Measurements from ENCODE around the gene NUDT3.
"Not testable (repeated sequence)": the region's sequence is repeated elsewhere in the genome, so short reads cannot be mapped to it uniquely, and the experiment has no call there.

The NUDT3 gene

DNA sequence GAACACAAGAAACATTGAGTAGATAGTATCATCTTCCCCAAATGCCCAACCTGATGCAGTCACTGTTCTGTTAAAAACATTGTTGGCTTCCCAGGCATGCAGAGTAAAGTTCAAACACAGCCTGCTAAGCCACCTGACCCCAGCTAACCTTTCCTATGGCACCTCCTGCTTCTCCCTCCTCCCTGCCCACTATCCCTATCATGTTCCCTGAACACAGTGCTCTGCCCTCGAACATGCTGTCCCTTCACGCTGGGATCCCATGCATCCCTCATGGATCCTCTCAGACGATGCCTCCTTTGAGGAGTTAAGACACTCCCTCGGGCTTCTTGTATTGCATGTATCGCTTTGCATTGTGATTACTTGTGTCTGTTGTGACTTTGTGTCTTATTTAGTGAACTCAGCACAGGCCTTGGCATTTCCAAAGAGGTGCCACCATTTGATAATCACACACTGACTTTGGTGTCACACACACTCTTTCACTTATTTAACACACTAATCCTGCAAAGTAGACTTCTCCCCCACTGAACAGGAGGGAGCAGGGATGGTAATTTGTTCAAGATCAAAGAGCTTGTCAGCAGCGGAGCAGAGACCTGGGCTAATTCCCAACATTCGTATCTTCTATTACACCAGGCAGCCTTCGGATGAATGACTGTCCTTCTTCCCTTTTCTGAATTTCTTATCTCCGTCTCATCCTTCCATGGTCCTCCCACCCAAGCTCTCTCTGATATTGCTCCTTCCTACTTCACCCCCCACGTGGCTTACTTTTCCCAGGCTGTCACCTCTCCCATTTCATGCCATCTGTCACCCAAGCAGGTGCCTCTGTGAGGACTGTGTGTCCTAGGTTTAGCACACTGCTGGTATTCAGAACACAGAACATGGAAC is 115.3 kb downstream of the NUDT3 start:
- no peak overlapping the region for H3K4me3 ChIP-seq (ENCODE audit: low read depth, low read length)
- TF ChIP-seq, protein P1, sequence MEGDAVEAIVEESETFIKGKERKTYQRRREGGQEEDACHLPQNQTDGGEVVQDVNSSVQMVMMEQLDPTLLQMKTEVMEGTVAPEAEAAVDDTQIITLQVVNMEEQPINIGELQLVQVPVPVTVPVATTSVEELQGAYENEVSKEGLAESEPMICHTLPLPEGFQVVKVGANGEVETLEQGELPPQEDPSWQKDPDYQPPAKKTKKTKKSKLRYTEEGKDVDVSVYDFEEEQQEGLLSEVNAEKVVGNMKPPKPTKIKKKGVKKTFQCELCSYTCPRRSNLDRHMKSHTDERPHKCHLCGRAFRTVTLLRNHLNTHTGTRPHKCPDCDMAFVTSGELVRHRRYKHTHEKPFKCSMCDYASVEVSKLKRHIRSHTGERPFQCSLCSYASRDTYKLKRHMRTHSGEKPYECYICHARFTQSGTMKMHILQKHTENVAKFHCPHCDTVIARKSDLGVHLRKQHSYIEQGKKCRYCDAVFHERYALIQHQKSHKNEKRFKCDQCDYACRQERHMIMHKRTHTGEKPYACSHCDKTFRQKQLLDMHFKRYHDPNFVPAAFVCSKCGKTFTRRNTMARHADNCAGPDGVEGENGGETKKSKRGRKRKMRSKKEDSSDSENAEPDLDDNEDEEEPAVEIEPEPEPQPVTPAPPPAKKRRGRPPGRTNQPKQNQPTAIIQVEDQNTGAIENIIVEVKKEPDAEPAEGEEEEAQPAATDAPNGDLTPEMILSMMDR (IDR thresholded peaks at IDR 0.05; ENCODE audit: low read depth, low read length) = no peak

DNA sequence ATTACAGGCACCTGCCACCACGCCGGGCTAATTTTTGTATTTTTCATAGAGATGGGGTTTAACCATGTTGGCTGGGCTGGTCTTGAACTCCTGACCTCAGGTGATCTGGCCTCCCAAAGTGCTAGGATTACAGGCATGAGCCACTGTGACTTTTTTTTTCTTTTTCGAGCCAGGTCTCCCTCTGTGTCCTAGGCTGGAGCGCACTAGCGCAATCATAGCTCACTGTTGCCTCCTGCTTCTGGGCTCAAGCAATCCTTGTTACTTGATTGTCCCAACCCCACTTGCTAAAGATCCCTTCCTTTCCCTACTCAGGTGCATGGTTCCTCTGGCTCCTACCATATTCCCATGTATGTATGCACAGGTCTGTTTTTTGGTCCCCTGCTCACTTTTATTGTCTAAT is 116.3 kb downstream of the NUDT3 start:
- TF ChIP-seq, protein P1 (IDR thresholded peaks at IDR 0.05; ENCODE audit: low read depth, low read length) = no peak

DNA sequence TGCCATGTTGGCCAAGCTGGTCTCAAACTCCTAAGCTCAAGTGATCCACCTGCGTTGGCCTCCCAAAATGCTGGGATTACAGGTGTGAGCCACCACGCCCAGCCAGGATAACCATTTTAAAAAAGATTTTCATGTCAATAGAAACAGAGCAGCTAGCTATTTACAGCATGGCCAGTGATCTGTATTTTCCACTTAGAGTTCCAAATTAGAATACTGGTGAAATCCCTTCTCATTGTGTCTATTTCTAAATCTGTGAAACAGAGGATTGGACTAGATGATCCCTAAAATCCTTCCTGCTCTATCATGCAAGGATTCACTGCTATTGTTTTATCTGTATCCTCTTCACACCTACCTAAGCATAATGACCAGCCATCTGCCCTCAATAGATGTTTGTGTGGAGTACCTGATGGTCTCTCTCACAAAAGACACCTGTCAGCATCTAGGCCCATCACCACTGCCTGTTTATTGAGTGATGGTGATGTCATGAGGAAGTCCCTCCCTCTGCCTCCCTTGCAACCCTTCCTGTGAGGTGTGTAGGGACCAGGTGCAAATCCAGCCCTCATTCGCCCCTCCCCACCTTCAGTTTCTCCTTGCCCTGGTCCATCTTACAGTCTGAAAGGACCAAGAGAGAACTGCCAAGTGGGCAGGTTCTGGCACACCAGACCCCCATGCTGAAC is 117.2 kb downstream of the NUDT3 start:
- no peak overlapping the region for H3K4me3 ChIP-seq (ENCODE audit: low read depth, low read length)
- TF ChIP-seq, protein P1 (IDR thresholded peaks at IDR 0.05; ENCODE audit: low read depth, low read length) = no peak

More for the DNA sequence above, 116.3 kb downstream of the NUDT3 start:
- no peak overlapping the region for H3K4me3 ChIP-seq (ENCODE audit: low read depth, low read length)

DNA sequence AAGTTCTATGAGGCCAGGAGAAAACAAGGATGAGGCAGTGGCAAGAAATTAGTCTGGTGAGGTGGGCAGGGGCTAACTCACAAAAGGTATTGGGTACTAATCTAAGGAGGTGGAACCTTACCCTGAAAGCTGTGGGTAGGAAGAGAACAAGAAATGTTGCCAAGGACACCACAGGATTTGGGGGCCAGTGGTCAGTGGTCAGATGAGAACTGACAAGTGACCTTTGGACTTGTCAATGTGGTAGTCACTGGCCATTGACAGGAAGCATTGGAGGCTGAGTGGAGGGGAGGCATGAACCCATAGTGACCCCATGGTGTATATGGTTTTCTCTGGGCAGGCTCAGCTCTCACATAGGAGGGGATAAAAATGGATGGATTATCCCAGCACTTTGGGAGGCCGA is 118.3 kb downstream of the NUDT3 start:
- H3K4me3 ChIP-seq (ENCODE audit: low read depth, low read length) = no peak overlapping the region
- TF ChIP-seq, protein P1 (IDR thresholded peaks at IDR 0.05; ENCODE audit: low read depth, low read length) = no peak

DNA sequence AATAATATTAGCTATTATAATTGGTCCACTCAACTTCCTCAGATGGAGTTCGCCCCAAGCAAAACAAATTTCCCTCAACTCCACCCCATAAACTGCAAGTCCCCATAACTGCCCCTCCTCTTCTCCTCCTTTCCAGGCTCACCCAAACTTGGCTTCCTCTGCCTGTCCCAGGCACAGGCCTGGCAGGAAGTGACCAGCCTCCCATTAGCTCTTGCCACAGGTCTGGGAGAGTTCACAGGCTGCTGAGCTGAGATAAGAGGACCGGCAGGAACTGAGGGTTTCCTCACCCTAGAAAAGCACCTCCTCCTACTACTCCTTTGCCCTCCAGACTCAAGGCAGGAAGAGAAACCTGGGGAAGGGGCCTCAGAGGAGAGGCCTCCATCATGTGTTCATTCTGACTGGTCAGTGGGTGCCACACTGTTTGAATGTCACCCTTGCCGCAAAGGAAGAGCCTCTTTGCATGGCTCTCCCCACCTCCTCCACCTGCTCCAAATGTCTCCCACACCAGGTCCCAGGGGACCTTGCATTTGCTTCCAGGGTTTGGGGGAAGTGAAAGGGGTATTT is 119.1 kb downstream of the NUDT3 start:
- TF ChIP-seq, protein P1 (IDR thresholded peaks at IDR 0.05; ENCODE audit: low read depth, low read length) = no peak
- no peak overlapping the region for H3K4me3 ChIP-seq (ENCODE audit: low read depth, low read length)

DNA sequence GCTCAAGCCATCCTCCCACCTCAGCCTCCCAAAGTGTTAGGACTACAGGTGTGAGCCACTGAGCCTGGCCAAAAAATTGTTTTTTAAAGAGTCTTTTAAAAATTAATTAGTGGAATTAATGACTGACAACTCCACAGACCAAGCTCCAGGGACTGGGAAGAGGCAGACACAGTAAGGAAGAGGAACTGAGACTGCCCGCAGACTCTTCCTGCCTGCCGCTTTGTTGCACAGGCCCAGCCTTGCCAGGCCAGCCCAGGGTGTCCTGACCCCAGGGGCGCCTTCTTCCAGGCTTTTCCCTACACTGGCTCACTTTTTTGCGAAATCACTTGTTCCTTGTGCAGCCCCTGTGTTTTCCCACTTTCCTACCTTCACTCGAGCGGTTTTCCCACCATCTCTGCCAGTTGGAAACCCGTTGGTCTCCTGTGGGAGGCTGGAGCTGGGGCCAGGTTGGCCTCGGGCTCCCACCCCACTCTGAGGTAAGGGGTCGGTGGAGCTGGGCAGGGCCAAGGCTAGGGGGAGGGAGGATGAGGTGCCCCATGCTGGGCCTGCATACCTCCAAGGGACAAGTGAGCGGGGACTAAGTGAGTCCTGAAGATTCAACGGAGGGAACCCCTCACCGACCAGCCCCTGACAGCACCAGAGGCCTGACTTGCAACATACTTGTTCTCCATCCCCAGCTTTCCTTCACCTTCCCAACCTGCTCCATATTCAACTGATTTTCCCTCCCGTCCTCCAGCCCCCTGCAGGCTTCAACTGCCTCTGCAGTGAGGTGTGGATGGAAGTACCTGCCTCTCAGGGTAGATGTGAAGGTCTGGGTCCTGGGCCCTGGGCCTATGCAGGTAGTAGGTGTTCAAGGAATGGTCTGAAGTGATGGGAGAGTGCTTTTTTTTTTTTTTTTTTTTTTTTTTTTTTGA is 120.2 kb downstream of the NUDT3 start:
- no peak overlapping the region for H3K4me3 ChIP-seq (ENCODE audit: low read depth, low read length)
- TF ChIP-seq, protein P1 (IDR thresholded peaks at IDR 0.05; ENCODE audit: low read depth, low read length) = no peak

DNA sequence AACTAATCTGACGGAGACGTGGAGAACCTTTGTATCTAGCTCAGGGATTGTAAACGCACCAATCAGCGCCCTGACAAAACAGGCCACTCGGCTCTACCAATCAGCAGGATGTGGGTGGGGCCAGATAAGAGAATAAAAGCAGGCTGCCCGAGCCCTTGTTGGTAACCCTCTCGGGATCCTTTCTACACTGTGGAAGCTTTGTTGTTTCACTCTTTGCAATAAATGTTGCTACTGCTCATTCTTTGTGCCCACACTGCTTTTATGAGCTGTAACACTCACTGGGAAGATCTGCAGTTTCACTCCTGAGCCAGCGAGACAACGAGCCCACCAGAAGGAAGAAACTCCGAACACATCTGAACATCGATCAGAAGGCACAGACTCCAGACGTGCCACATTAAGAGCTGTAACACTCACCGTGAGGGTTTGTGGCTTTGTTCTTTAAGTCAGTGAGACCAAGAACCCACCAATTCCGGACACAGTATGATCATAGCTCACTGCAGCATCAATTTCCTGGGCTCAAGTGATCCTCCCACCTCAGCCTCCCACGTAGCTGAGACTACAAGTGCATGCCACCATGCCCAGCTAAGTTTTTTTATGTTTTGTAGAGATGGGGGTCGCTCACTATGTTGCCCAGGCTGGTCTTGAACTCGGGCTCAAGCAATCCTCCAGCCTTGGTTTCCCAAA is 122.7 kb downstream of the NUDT3 start:
- not testable (repeated sequence) for H3K4me3 ChIP-seq (ENCODE audit: low read depth, low read length)

DNA sequence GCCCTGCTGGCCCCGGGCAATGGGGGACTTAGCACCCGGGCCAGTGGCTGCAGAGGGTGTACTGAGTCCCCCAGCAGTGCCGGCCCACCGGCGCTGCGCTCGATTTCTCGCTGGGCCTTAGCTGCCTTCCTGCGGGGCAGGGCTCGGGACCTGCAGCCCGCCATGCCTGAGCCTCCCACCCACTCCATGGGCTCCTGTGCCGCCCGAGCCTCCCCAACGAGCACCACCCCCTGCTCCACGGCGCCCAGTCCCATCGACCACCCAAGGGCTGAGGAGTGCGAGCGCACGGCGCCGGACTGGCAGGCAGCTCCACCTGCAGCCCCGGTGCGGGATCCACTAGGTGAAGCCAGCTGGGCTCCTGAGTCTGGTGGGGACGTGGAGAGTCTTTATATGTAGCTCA is 123.3 kb downstream of the NUDT3 start:
- H3K4me3 ChIP-seq (ENCODE audit: low read depth, low read length) = not testable (repeated sequence)
